K562 (cell line): Measurements from ENCODE around the gene FLOT2. TPM values are rescaled to one million over a fixed set of nuclear protein-coding genes. Genes with fewer than 3 reads are reported as not detected.

Experiments used
- EWSR1 ChIP-seq: fragments of 450-650 bp; IDR thresholded peaks from 2 replicates; pipeline ENCODE4 v1.6.1; 2018; ENCODE audit warnings: borderline replicate concordance, mild to moderate bottlenecking, low read depth, moderate library complexity; ENCODE audit not compliant: partially characterized antibody
- HES1 ChIP-seq: fragments of 450-650 bp; IDR thresholded peaks from 2 replicates; pipeline ENCODE4 v1.6.1; 2016; ENCODE audit warnings: low read depth, mild to moderate bottlenecking, moderate library complexity
- HSF4 ChIP-seq: fragments of 250-450 bp; sonication (Bioruptor Pico); IDR thresholded peaks from 2 replicates; pipeline ENCODE4 v2.1.2; 2022; ENCODE audit warnings: mild to moderate bottlenecking, moderate library complexity, borderline replicate concordance
- KDM4B ChIP-seq, 2 experiments: fragments of 450-650 bp in 1 of 2; sonication (generic) in 1 of 2; IDR thresholded peaks; 2 replicates each; pipeline ENCODE4 v1.6.1; 2016 to 2017; ENCODE audit warnings: borderline replicate concordance in 2 of 2, antibody characterized with exemption in 1 of 2, low read depth in 1 of 2, mild to moderate bottlenecking in 1 of 2
- MBD1 ChIP-seq: fragments of 250-450 bp; sonication (Bioruptor Pico); IDR thresholded peaks from 2 replicates; pipeline ENCODE4 v1.8.0; 2022; ENCODE audit warnings: inconsistent platforms
- MNT ChIP-seq, 2 experiments: fragments of 450-650 bp; conservative IDR thresholded peaks; 2 replicates each; pipeline ENCODE4 v1.6.1; 2017; ENCODE audit warnings: mild to moderate bottlenecking in 2 of 2, moderate library complexity in 2 of 2
- NONO ChIP-seq, 2 experiments: fragments of 200-400 bp in 1 of 2; fragments of 450-650 bp in 1 of 2; formaldehyde crosslinking in 1 of 2; IDR thresholded peaks; 2 replicates each; pipeline ENCODE4 v1.6.1; 2017; ENCODE audit warnings: low read depth in 2 of 2, mild to moderate bottlenecking in 2 of 2, moderate library complexity in 2 of 2, low read length in 1 of 2
- PHF8 ChIP-seq: fragments of 200-600 bp; sonication (generic); IDR thresholded peaks from 2 replicates; pipeline ENCODE4 v1.6.1; 2012; ENCODE audit warnings: mixed run types, mild to moderate bottlenecking, inconsistent platforms, low read length, moderate library complexity, borderline replicate concordance
- POLR3A ChIP-seq: IDR thresholded peaks from 2 replicates; pipeline ENCODE4 v1.6.1; 2011; ENCODE audit warnings: borderline replicate concordance, mild to moderate bottlenecking, moderate library complexity; ENCODE audit not compliant: insufficient read length, insufficient read depth; ENCODE audit errors: extremely low read depth
- PRMT5 ChIP-seq: sonication (generic); formaldehyde crosslinking; IDR thresholded peaks from 2 replicates; pipeline ENCODE4 v1.5.0; 2020; ENCODE audit warnings: missing genetic modification reagents
- RBM25 ChIP-seq: fragments of 200-400 bp; formaldehyde crosslinking; IDR thresholded peaks from 2 replicates; pipeline ENCODE4 v1.6.1; 2018; ENCODE audit warnings: low read length, low read depth, moderate library complexity; ENCODE audit not compliant: severe bottlenecking
- SAP30 ChIP-seq: fragments of 200-600 bp; sonication (generic); IDR thresholded peaks from 2 replicates; pipeline ENCODE4 v1.6.1; 2012; ENCODE audit warnings: borderline replicate concordance, low read depth, mild to moderate bottlenecking, moderate library complexity, low read length, control low read depth, inconsistent platforms; ENCODE audit not compliant: insufficient read depth, poor library complexity, severe bottlenecking
- SIN3B ChIP-seq: fragments of 450-650 bp; IDR thresholded peaks from 2 replicates; pipeline ENCODE4 v1.6.1; 2017; ENCODE audit warnings: low read depth, mild to moderate bottlenecking, moderate library complexity
- SMARCA4 ChIP-seq: fragments of 450-650 bp; IDR thresholded peaks from 2 replicates; pipeline ENCODE4 v1.6.1; 2016
- ZNF121 ChIP-seq: sonication (generic); formaldehyde crosslinking; conservative IDR thresholded peaks from 2 replicates; pipeline ENCODE4 v1.8.0; 2022; ENCODE audit warnings: missing genetic modification reagents
- ZNF134 ChIP-seq: fragments of 250-450 bp; sonication (Bioruptor Pico); conservative IDR thresholded peaks from 2 replicates; pipeline ENCODE4 v1.4.0; 2020
- ZNF239 ChIP-seq: fragments of 250-450 bp; sonication (Bioruptor Pico); IDR thresholded peaks from 2 replicates; pipeline ENCODE4 v1.4.0; 2020; ENCODE audit warnings: mild to moderate bottlenecking
- ZNF699 ChIP-seq: fragments of 250-450 bp; sonication (Bioruptor Pico); IDR thresholded peaks from 2 replicates; pipeline ENCODE4 v1.8.0; 2021; ENCODE audit warnings: mild to moderate bottlenecking, moderate library complexity; ENCODE audit not compliant: insufficient replicate concordance
- ZNF740 ChIP-seq, 3 experiments: fragments of 200-800 bp in 1 of 3; sonication (Bioruptor generic) in 1 of 3; sonication (generic) in 1 of 3; formaldehyde crosslinking in 1 of 3; IDR thresholded peaks; 2 replicates each; pipeline versions ENCODE4 v1.6.1 to v1.8.0; 2016 to 2022; ENCODE audit warnings: mild to moderate bottlenecking in 2 of 3, missing compliant biosample characterization in 2 of 3, missing genetic modification characterization in 2 of 3, missing genetic modification reagents in 1 of 3
- polyA plus RNA-seq, 8 experiments: library from polyadenylated mRNA; depleted of rRNA in 4 of 8; stranded (reverse) in 5 of 8; unstranded in 3 of 8; fragments of >200 nt; fragmentation: Nextera tagmentation in 2 of 8; fragmentation: Illumina TruSeq in 1 of 8; extraction: Ambion mirVana in 2 of 8; extraction: Trizol in 1 of 8; gene quantifications; 2 replicates each; pipeline versions ENCODE4 v1.2.1 to v1.2.3, GENCODE V29; 2011 to 2014; ENCODE audit warnings: inconsistent platforms in 1 of 8, missing spikeins in 1 of 8
- total RNA-seq, 7 experiments: library from RNA; depleted of rRNA in 6 of 7; stranded (reverse); fragments of >200 nt in 6 of 7; fragmentation: Illumina TruSeq in 2 of 7; extraction: Trizol in 2 of 7; gene quantifications; 2 replicates each; pipeline versions ENCODE4 v1.2.1 to v1.2.3, GENCODE V29; 2011 to 2021; ENCODE audit warnings: low replicate concordance in 1 of 7

The FLOT2 gene
- total and polyA plus RNA-seq, 9 of the 15 experiments (the other 6 are each of a cell fraction or from before 2014, with no cell fraction given) = 17.5 to 138 (median 41.7) TPM

GRCh38 chr17:28901866-28902818 lies 4.6 kb upstream of the FLOT2 start (continued):
- peak; percentile 88 for TF ChIP-seq ZNF740 (CRISPR knock-in tag; IDR thresholded peaks at IDR 0.05)
- peak in 1 of 2 experiments; percentile 89; a peak in 2 of 4 replicates for TF ChIP-seq ZNF740 (tag; IDR thresholded peaks at IDR 0.05)
- TF ChIP-seq SMARCA4 = 0 out of 2 replicates have a peak, but pooled peaks have one; percentile 49
- no peak for TF ChIP-seq PHF8
- no peak for TF ChIP-seq ZNF699 (CRISPR knock-in tag)
- TF ChIP-seq MNT (conservative IDR thresholded peaks at IDR 0.05) = 0 out of 4 replicates have a peak, but pooled peaks of 1 of the 2 experiments have one; percentile 22
- TF ChIP-seq ZNF239 (CRISPR knock-in tag) = no peak
- TF ChIP-seq HSF4 = no peak
- TF ChIP-seq HES1 = peak; percentile 50
- TF ChIP-seq NONO (IDR thresholded peaks at IDR 0.05; ENCODE audit: low read depth in 2 of 2, low read length in 1 of 2) = no peak
- TF ChIP-seq RBM25 = peak; percentile 4
- no peak for TF ChIP-seq ZNF134 (CRISPR knock-in tag)
- TF ChIP-seq KDM4B (IDR thresholded peaks at IDR 0.05; ENCODE audit: borderline replicate concordance in 2 of 2, low read depth in 1 of 2) = no peak
- TF ChIP-seq ZNF121 (CRISPR knock-in tag) = no peak; the same call in 1 of the 2 replicates
- TF ChIP-seq MBD1 (CRISPR knock-in tag) = no peak
- TF ChIP-seq EWSR1 = no peak
- no peak for TF ChIP-seq SIN3B
- TF ChIP-seq PRMT5 (CRISPR knock-in tag) = no peak
- TF ChIP-seq POLR3A = no peak
- TF ChIP-seq SAP30 = no peak
